ENCODE data around the gene NFIX. TPM values are rescaled to one million over a fixed set of nuclear protein-coding genes. Genes with fewer than 3 reads are reported as not detected.
A peak's percentile ranks its signal among the peaks of the same experiment; 100 is the strongest.

Gene NFIX
- total and polyA plus RNA-seq, 2 of the 13 experiments (the other 11 are each of a cell fraction or from before 2014, with no cell fraction given) = 3.4 to 5.4 TPM

GRCh38 chr19:13060233-13060963 lies 65.1 kb downstream of the NFIX start (continued):
- TF ChIP-seq BORCS8-MEF2B (CRISPR knock-in tag; IDR thresholded peaks at IDR 0.05) (0 out of 2 replicates have a peak, but pooled peaks have one; percentile 53), ZBTB42 (CRISPR knock-in tag; IDR thresholded peaks at IDR 0.05) (0 out of 2 replicates have a peak, but pooled peaks have one; percentile 36), XBP1 (CRISPR knock-in tag; IDR thresholded peaks at IDR 0.05) (no peak), ZNF350 (CRISPR knock-in tag; IDR thresholded peaks at IDR 0.05; ENCODE audit: borderline replicate concordance, low read depth) (peak; percentile 49; the same call in 1 of the 2 replicates), CBX1 (IDR thresholded peaks at IDR 0.05; ENCODE audit: low read depth) (peak; percentile 40), AFF4 (CRISPR knock-in tag; IDR thresholded peaks at IDR 0.05) (0 out of 2 replicates have a peak, but pooled peaks have one; percentile 36), TCF7 (IDR thresholded peaks at IDR 0.05; ENCODE audit: low read depth) (0 out of 2 replicates have a peak, but pooled peaks have one; percentile 17), SRY (CRISPR knock-in tag; IDR thresholded peaks at IDR 0.05) (peak; percentile 65; the same call in 1 of the 2 replicates), JDP2 (CRISPR knock-in tag; IDR thresholded peaks at IDR 0.05; ENCODE audit: borderline replicate concordance) (no peak), ZSCAN31 (CRISPR knock-in tag; IDR thresholded peaks at IDR 0.05; ENCODE audit: low read depth) (peak; percentile 40; the same call in 1 of the 2 replicates), HNF1B (CRISPR knock-in tag; IDR thresholded peaks at IDR 0.05) (peak; percentile 72; the same call in 1 of the 2 replicates), TFE3 (CRISPR knock-in tag; IDR thresholded peaks at IDR 0.05) (peak; percentile 22; the same call in 1 of the 2 replicates), ZNF18 (CRISPR knock-in tag; IDR thresholded peaks at IDR 0.05; ENCODE audit: insufficient replicate concordance) (no peak), ZNF550 (CRISPR knock-in tag; IDR thresholded peaks at IDR 0.05; ENCODE audit: borderline replicate concordance) (no peak), AGO2 (optimal IDR thresholded peaks at IDR 0.05; ENCODE audit: low read depth, low read length) (no peak), ELF1 (CRISPR knock-in tag; IDR thresholded peaks at IDR 0.05) (no peak), ZNF616 (CRISPR knock-in tag; IDR thresholded peaks at IDR 0.05; ENCODE audit: low read depth) (peak; percentile 42; the same call in 1 of the 2 replicates), CCDC6 (CRISPR knock-in tag; IDR thresholded peaks at IDR 0.05) (no peak), KAT2B (IDR thresholded peaks at IDR 0.05; ENCODE audit: borderline replicate concordance, low read depth, low read length) (no peak)
